ENCODE measurements around the gene SH2D3C. TPM values are rescaled to one million over a fixed set of nuclear protein-coding genes. Genes with fewer than 3 reads are reported as not detected.
A peak's percentile ranks its signal among the peaks of the same experiment; 100 is the strongest.

Gene SH2D3C
- total and polyA plus RNA-seq, 2 donors from 2014 or later: 13.7 to 27.7 TPM

DNA sequence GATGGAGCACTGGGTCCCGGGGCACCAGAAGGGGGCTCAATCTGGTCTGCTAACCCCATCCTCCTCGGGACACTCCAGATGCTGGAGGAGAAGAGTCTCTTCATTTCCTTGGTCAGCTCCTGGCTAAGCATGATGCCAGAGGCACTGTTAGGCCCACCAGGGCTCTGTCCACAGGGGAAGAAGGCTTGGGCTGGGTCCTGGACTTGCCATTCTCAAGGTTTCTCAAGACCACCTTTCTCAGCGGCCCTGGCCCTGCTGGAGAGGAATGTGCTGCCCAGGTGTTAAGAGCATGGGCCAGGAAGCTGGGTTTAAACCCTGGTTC is 7.9 kb downstream of the SH2D3C start:
- H3K27ac ChIP-seq (ENCODE audit: low read depth in 2 of 2, low read length in 2 of 2): peak overlapping the region; percentile 36 to 47
- no peak for FAIRE-seq
- DNase-seq: no peak
- TF ChIP-seq, protein P1, sequence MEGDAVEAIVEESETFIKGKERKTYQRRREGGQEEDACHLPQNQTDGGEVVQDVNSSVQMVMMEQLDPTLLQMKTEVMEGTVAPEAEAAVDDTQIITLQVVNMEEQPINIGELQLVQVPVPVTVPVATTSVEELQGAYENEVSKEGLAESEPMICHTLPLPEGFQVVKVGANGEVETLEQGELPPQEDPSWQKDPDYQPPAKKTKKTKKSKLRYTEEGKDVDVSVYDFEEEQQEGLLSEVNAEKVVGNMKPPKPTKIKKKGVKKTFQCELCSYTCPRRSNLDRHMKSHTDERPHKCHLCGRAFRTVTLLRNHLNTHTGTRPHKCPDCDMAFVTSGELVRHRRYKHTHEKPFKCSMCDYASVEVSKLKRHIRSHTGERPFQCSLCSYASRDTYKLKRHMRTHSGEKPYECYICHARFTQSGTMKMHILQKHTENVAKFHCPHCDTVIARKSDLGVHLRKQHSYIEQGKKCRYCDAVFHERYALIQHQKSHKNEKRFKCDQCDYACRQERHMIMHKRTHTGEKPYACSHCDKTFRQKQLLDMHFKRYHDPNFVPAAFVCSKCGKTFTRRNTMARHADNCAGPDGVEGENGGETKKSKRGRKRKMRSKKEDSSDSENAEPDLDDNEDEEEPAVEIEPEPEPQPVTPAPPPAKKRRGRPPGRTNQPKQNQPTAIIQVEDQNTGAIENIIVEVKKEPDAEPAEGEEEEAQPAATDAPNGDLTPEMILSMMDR (IDR thresholded peaks at IDR 0.05; ENCODE audit: borderline replicate concordance, extremely low read depth, insufficient read depth): no peak
- no peaks in the 10 kb centered on the region for H3K9me3 ChIP-seq (ENCODE audit: control insufficient read depth in 2 of 3, insufficient read depth in 1 of 3, low read length in 3 of 3)
- peak overlapping the region in 2 of 3 donors; percentile 29 to 38 for H3K9ac ChIP-seq (ENCODE audit: low read length in 3 of 3)
- no peaks in the 10 kb centered on the region for H3K36me3 ChIP-seq (ENCODE audit: control insufficient read depth in 2 of 3, insufficient read depth in 3 of 3, low read length in 3 of 3)
- H3K27me3 ChIP-seq (ENCODE audit: control insufficient read depth, insufficient read depth, low read length): no peaks in the 10 kb centered on the region
- H3K4me1 ChIP-seq (ENCODE audit: control insufficient read depth in 2 of 3, insufficient read depth in 2 of 3, low read depth in 1 of 3, low read length in 3 of 3): peaks cover 0 to 19% (median 0%) of the 10 kb centered on the region in 3 donors
- H3K4me3 ChIP-seq (ENCODE audit: low read length in 3 of 3): peak overlapping the region; percentile 31 to 71 (median 59)
- intact Hi-C loops (cut with DNase I): no loop called here

DNA sequence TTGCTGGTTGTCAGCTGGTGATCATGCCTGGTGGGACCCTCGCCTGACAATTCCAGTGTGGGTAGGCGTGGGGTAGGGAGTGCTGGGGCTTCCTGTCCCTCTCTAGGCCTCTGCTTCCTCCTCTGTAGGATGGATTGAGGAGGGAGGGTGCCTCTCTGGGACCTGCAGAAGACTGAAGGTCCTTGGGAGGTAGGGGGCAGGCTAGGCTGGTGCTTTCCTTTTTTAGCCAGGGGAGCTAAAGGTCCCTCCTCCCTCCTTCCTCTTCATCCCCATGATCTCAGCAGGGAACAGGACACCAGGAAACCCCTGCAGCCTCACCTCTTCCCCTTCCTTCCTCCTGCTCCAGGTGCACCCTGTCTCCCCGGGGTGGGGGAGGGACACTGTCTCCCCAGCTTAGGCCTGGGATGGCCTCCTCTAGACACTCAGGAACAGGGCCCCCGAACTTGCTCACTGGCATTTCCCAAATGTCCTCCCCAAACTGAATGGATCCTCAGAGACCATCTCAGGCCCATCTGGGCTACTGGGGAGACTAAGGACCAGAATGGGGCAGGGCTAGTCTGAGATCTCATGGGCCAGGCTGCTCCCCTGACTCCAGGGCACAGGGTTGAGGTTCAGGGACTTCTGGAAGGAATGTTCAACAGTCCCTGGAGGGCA is 8.4 kb downstream of the SH2D3C start:
- no peak for FAIRE-seq
- TF ChIP-seq, protein P1 (IDR thresholded peaks at IDR 0.05; ENCODE audit: borderline replicate concordance, extremely low read depth, insufficient read depth): no peak

DNA sequence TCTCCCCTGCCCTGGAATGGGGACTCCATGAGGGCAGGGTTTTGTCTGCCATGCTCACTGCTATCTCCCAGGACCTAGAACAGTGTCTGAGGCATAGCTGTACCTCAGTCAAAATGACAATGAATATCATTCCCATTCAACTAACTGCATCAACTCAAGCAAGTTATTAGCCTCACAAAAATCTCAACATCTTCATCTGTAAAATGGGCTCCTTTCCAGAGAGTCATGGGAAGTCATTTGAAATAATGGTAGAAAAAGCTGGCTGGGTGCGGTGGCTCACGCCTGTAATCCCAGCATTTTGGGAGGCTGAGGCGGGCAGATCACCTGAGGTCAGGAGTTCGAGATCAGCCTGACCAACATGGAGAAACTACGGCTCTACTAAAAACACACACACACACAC is 9.4 kb downstream of the SH2D3C start:
- Histone ChIP-seq H3K4me1 (ENCODE audit: control insufficient read depth in 2 of 3, insufficient read depth in 2 of 3, low read depth in 1 of 3, low read length in 3 of 3) (peaks cover 0 to 23% (median 0%) of the 10 kb centered on the region in 3 donors), H3K9ac (ENCODE audit: low read length in 3 of 3) (no peak overlapping the region), H3K9me3 (ENCODE audit: control insufficient read depth in 2 of 3, insufficient read depth in 1 of 3, low read length in 3 of 3) (no peaks in the 10 kb centered on the region), H3K4me3 (ENCODE audit: low read length in 3 of 3) (peak overlapping the region in 2 of 3 donors; percentile 2 to 29), H3K27ac (ENCODE audit: low read depth in 2 of 2, low read length in 2 of 2) (no peak overlapping the region), H3K36me3 (ENCODE audit: control insufficient read depth in 2 of 3, insufficient read depth in 3 of 3, low read length in 3 of 3) (no peaks in the 10 kb centered on the region), H3K27me3 (ENCODE audit: control insufficient read depth, insufficient read depth, low read length) (no peaks in the 10 kb centered on the region)
- no peak for DNase-seq
- TF ChIP-seq, protein P1 (IDR thresholded peaks at IDR 0.05; ENCODE audit: borderline replicate concordance, extremely low read depth, insufficient read depth): no peak
- intact Hi-C loops (cut with DNase I): no loop called here
- FAIRE-seq: no peak

More for the DNA sequence above, 8.4 kb downstream of the SH2D3C start:
- H3K9me3 ChIP-seq (ENCODE audit: control insufficient read depth in 2 of 3, insufficient read depth in 1 of 3, low read length in 3 of 3): no peaks in the 10 kb centered on the region
- no peaks in the 10 kb centered on the region for H3K27me3 ChIP-seq (ENCODE audit: control insufficient read depth, insufficient read depth, low read length)
- H3K36me3 ChIP-seq (ENCODE audit: control insufficient read depth in 2 of 3, insufficient read depth in 3 of 3, low read length in 3 of 3): no peaks in the 10 kb centered on the region
- peaks cover 0 to 19% (median 0%) of the 10 kb centered on the region in 3 donors for H3K4me1 ChIP-seq (ENCODE audit: control insufficient read depth in 2 of 3, insufficient read depth in 2 of 3, low read depth in 1 of 3, low read length in 3 of 3)
- H3K9ac ChIP-seq (ENCODE audit: low read length in 3 of 3): peak overlapping the region in 2 of 3 donors; percentile 29 to 38
- intact Hi-C loops (cut with DNase I): no loop called here
- no peak for DNase-seq
- peak overlapping the region in 2 of 3 donors; percentile 59 to 71 for H3K4me3 ChIP-seq (ENCODE audit: low read length in 3 of 3)
- peak overlapping the region; percentile 36 to 47 for H3K27ac ChIP-seq (ENCODE audit: low read depth in 2 of 2, low read length in 2 of 2)
